IMR-90 (cell line): ENCODE results near the gene CORO7. TPM values are rescaled to one million over a fixed set of nuclear protein-coding genes. Genes with fewer than 3 reads are reported as not detected.

Experiments
- ATAC-seq: fragments of 200-7000 bp; cut with Tn5 transposase; 2 replicates; pipeline ENCODE4 v1.9.1; 2020; ENCODE audit warnings: low read depth, mild to moderate bottlenecking, moderate library complexity
- BruUV-seq: library from RNA; stranded (reverse); fragments of 400-500 nt; replicated peaks from 2 replicates; lab custom pipeline; 2021; lab: Mats Ljungman, UMichigan
- CTCF ChIA-PET: fragments of 300-600 bp; formaldehyde crosslinking; extraction: SDS; loops from one replicate; lab custom pipeline; 2021; ENCODE audit warnings: antibody characterized with exemption; lab: Yijun Ruan, JAX
- POLR2A ChIA-PET: fragments of 300-600 bp; sonication (Branson Sonifier 250); formaldehyde crosslinking; loops from one replicate; lab custom pipeline; 2022; ENCODE audit warnings: antibody characterized with exemption; ENCODE audit not compliant: unreplicated experiment; lab: Charles Lee
- DNase-seq: peaks from one replicate; pipeline ENCODE4 v3.0.0; 2013
- H2AFZ ChIP-seq: replicated peaks from 2 replicates; pipeline ENCODE3; 2013; ENCODE audit warnings: low read length, mild to moderate bottlenecking; ENCODE audit not compliant: poor library complexity
- H2AK5ac ChIP-seq: 2 replicates; pipeline ENCODE4 v1.6.1; 2013; ENCODE audit warnings: low read depth, low read length, inconsistent platforms
- H2AK9ac ChIP-seq: replicated peaks from 2 replicates; pipeline ENCODE3; 2013; ENCODE audit warnings: mild to moderate bottlenecking, low read depth, low read length, moderate library complexity; ENCODE audit not compliant: poor library complexity
- H2BK120ac ChIP-seq: 2 replicates; pipeline ENCODE4 v1.6.1; 2013; ENCODE audit warnings: low read depth, low read length, inconsistent platforms
- H2BK15ac ChIP-seq: 3 replicates; pipeline ENCODE4 v1.6.1; 2013; ENCODE audit warnings: low read depth, low read length, inconsistent platforms
- H2BK20ac ChIP-seq: 2 replicates; pipeline ENCODE4 v1.6.1; 2013; ENCODE audit warnings: low read depth, mild to moderate bottlenecking, inconsistent platforms, low read length, moderate library complexity
- H2BK5ac ChIP-seq: 2 replicates; pipeline ENCODE4 v1.6.1; 2013; ENCODE audit warnings: mild to moderate bottlenecking, low read depth, low read length, inconsistent platforms; ENCODE audit not compliant: poor library complexity, severe bottlenecking
- H3K14ac ChIP-seq: replicated peaks from 2 replicates; pipeline ENCODE4 v1.6.1; 2013; ENCODE audit warnings: low read depth, low read length, inconsistent platforms
- H3K18ac ChIP-seq: 2 replicates; pipeline ENCODE4 v1.6.1; 2013; ENCODE audit warnings: low read depth, low read length, control low read depth
- H3K23ac ChIP-seq: 2 replicates; pipeline ENCODE4 v1.6.1; 2013; ENCODE audit warnings: low read depth, low read length, inconsistent platforms
- H3K27ac ChIP-seq: 2 replicates; pipeline ENCODE4 v1.5.1; 2013; ENCODE audit warnings: mild to moderate bottlenecking, control low read depth, low read length; ENCODE audit not compliant: insufficient read depth
- H3K27me3 ChIP-seq: 2 replicates; pipeline ENCODE4 v1.6.1; 2013; ENCODE audit warnings: low read length; ENCODE audit not compliant: control insufficient read depth, insufficient read depth
- H3K36me3 ChIP-seq: 2 replicates; pipeline ENCODE4 v1.6.1; 2013; ENCODE audit warnings: low read length, mixed read lengths; ENCODE audit not compliant: control insufficient read depth, insufficient read depth
- H3K4ac ChIP-seq: 2 replicates; pipeline ENCODE4 v1.6.1; 2013; ENCODE audit warnings: low read depth, low read length, inconsistent platforms
- H3K4me1 ChIP-seq: 2 replicates; pipeline ENCODE4 v1.6.1; 2013; ENCODE audit warnings: low read length, mixed read lengths; ENCODE audit not compliant: control insufficient read depth, insufficient read depth
- H3K4me2 ChIP-seq: 2 replicates; pipeline ENCODE4 v1.6.1; 2013; ENCODE audit warnings: low read depth, mild to moderate bottlenecking, control low read depth, low read length, moderate library complexity
- H3K4me3 ChIP-seq: 2 replicates; pipeline ENCODE4 v1.5.1; 2013; ENCODE audit warnings: low read depth, mild to moderate bottlenecking, control low read depth, low read length, moderate library complexity; ENCODE audit not compliant: insufficient read depth
- H3K56ac ChIP-seq: 2 replicates; pipeline ENCODE4 v1.6.1; 2013; ENCODE audit warnings: low read length, inconsistent platforms; ENCODE audit not compliant: insufficient read depth; ENCODE audit errors: extremely low read depth
- H3K79me1 ChIP-seq, 2 experiments: 2 replicates each; pipeline ENCODE4 v1.6.1; 2013; ENCODE audit warnings: low read length in 2 of 2, inconsistent platforms in 1 of 2, low read depth in 1 of 2
- H3K9ac ChIP-seq: 2 replicates; pipeline ENCODE4 v1.6.1; 2013; ENCODE audit warnings: low read depth, low read length, control low read depth
- H3K9me1 ChIP-seq: 2 replicates; pipeline ENCODE4 v1.6.1; 2013; ENCODE audit warnings: low read length, inconsistent platforms; ENCODE audit not compliant: insufficient read depth
- H3K9me3 ChIP-seq: 2 replicates; pipeline ENCODE4 v1.6.1; 2013; ENCODE audit warnings: low read length; ENCODE audit not compliant: control insufficient read depth, insufficient read depth
- H4K20me1 ChIP-seq: 2 replicates; pipeline ENCODE4 v1.6.1; 2013; ENCODE audit warnings: low read length, inconsistent platforms; ENCODE audit not compliant: insufficient read depth
- H4K5ac ChIP-seq: 2 replicates; pipeline ENCODE4 v1.6.1; 2013; ENCODE audit warnings: mild to moderate bottlenecking, low read depth, low read length, control low read depth
- H4K8ac ChIP-seq, 2 experiments: 2 replicates each; pipeline ENCODE4 v1.6.1; 2013; ENCODE audit warnings: low read depth in 2 of 2, low read length in 2 of 2, control low read depth in 1 of 2, inconsistent platforms in 1 of 2
- H4K91ac ChIP-seq: 2 replicates; pipeline ENCODE4 v1.6.1; 2013; ENCODE audit warnings: low read depth, low read length, inconsistent platforms; ENCODE audit not compliant: insufficient read depth
- BHLHE40 ChIP-seq: fragments of 150-350 bp; IDR thresholded peaks from 2 replicates; pipeline ENCODE4 v1.6.1; 2016; ENCODE audit warnings: mild to moderate bottlenecking, low read depth, low read length
- CEBPB ChIP-seq: IDR thresholded peaks from 2 replicates; pipeline ENCODE4 v1.6.1; 2012; ENCODE audit warnings: low read depth, low read length, improper control_type of control experiment
- CHD1 ChIP-seq: IDR thresholded peaks from 2 replicates; pipeline ENCODE4 v1.6.1; 2012; ENCODE audit warnings: low read depth, low read length, improper control_type of control experiment
- ELK1 ChIP-seq: fragments of 150-350 bp; IDR thresholded peaks from 2 replicates; pipeline ENCODE4 v1.6.1; 2016; ENCODE audit warnings: low read depth, mild to moderate bottlenecking, low read length, moderate library complexity, borderline replicate concordance
- MAFK ChIP-seq: IDR thresholded peaks from 2 replicates; pipeline ENCODE4 v1.6.1; 2012; ENCODE audit warnings: low read depth, low read length, improper control_type of control experiment
- MAZ ChIP-seq: IDR thresholded peaks from 2 replicates; pipeline ENCODE4 v1.6.1; 2012; ENCODE audit warnings: low read depth, mild to moderate bottlenecking, low read length, improper control_type of control experiment, moderate library complexity, borderline replicate concordance
- MXI1 ChIP-seq: IDR thresholded peaks from 2 replicates; pipeline ENCODE4 v1.6.1; 2012; ENCODE audit warnings: low read depth, mild to moderate bottlenecking, low read length, moderate library complexity, borderline replicate concordance
- NFE2L2 ChIP-seq: fragments of 150-350 bp; IDR thresholded peaks from 2 replicates; pipeline ENCODE4 v1.6.1; 2016; ENCODE audit warnings: low read depth, mild to moderate bottlenecking, low read length
- POLR2A ChIP-seq: IDR thresholded peaks from 2 replicates; pipeline ENCODE4 v1.6.1; 2012; ENCODE audit warnings: mild to moderate bottlenecking, low read depth, low read length
- RAD21 ChIP-seq: IDR thresholded peaks from 2 replicates; pipeline ENCODE4 v1.6.1; 2012; ENCODE audit warnings: low read length, improper control_type of control experiment
- RFX5 ChIP-seq: IDR thresholded peaks from 2 replicates; pipeline ENCODE4 v1.8.0; 2012; ENCODE audit warnings: low read depth, mild to moderate bottlenecking, low read length, moderate library complexity
- WGBS, 2 experiments: methylation state at CpG; one replicate each; pipeline versions ENCODE4 v1.1.5 to v1.1.7; 2013; ENCODE audit warnings: missing lambda C conversion rate in 2 of 2; ENCODE audit not compliant: insufficient read length in 1 of 2; ENCODE audit errors: extremely low coverage in 2 of 2; 5-methylcytosine and 5-hydroxymethylcytosine counted together
- dilution Hi-C: fragments of 300-500 bp; cut with HindIII; formaldehyde crosslinking; loops from one replicate; pipeline ENCODE4 v1.14.3; 2018; ENCODE audit warnings: low sequenced_read_pairs; ENCODE audit not compliant: unreplicated experiment
- in situ Hi-C: fragments of 300-500 bp; cut with MboI; formaldehyde crosslinking; loops from 3 replicates; pipeline ENCODE4 v1.14.3; 2019; ENCODE audit warnings: low sequenced_read_pairs, inconsistent platforms, mixed read lengths
- intact Hi-C: fragments of 100-400 bp; cut with micrococcal nuclease; formaldehyde crosslinking; loops from 2 replicates; pipeline ENCODE4 v1.10.0; 2022
- polyA plus RNA-seq, 3 experiments: library from polyadenylated mRNA; depleted of rRNA; stranded (reverse); fragments of >200 nt; gene quantifications; 2 replicates each; pipeline ENCODE4 v1.2.3, GENCODE V29; 2012; ENCODE audit warnings: low replicate concordance in 1 of 3
- total RNA-seq: library from RNA; depleted of rRNA; stranded (reverse); fragments of >200 nt; gene quantifications from 2 replicates; pipeline ENCODE4 v1.2.3, GENCODE V29; 2012

CORO7 gene
- total and polyA plus RNA-seq, 2 of the 4 experiments (the other 2 are of a cell fraction), result 6.3 to 26.7 TPM

DNA sequence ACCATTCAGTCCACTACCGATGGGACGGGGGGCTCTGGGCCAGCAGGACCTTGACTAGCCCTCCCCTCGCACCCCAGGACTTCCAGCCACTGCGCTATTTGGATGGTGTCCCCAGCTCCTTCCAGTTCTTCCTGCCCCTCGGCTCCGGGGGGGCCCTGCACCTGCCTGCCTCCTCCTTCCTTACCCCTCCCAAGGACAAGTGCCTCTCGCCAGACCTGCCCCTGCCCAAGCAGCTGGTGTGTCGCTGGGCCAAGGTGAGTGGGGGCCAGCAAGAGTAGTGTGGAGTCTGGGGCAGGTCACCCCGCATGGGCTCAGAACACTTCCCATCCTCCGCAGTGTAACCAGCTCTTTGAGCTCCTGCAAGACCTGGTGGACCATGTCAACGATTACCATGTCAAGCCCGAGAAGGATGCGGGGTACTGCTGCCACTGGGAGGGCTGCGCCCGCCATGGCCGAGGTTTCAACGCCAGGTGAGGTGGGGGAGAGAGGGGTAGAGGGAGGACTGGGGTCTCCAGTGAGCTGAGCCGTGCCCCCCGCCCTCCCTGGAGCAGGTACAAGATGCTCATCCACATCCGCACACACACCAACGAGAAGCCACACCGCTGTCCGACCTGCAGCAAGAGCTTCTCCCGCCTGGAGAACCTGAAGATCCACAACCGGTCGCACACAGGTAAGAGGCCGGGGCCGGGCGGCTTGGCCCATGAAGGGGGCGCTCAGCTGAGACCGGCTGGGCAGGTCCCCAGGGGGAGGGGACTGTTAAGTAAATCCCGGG is 81.5 kb downstream of the CORO7 start:
- ATAC-seq, result no peak
- intact Hi-C loops (loop anchor here (5.0 kb wide), 1 partner anchor 218 kb away; the partner anchor contains the start of gene ADCY9), dilution Hi-C loops (no loop called here), in situ Hi-C loops (loop anchor here (5.0 to 10.0 kb wide), 2 partner anchors 133 to 350 kb away; no protein-coding TSS in a partner anchor)
- H3K14ac ChIP-seq, result no peak overlapping the region
- no peak overlapping the region for H3K9ac ChIP-seq
- POLR2A ChIA-PET, result no interaction called here
- H2BK5ac ChIP-seq, result no peak overlapping the region
- no peak for DNase-seq
- no peak overlapping the region for H2BK120ac ChIP-seq
- peaks cover 55% of the 10 kb centered on the region for H4K20me1 ChIP-seq
- H4K8ac ChIP-seq, result no peak overlapping the region
- CTCF ChIA-PET, result interaction anchor here (1.4 kb wide), 1 partner anchor 81 kb away, joined by 3 read pairs; no protein-coding TSS in a partner anchor
- no peak overlapping the region for H2BK20ac ChIP-seq
- no TSS peak for BruUV-seq
- no peak overlapping the region for H2AFZ ChIP-seq
- H3K56ac ChIP-seq, result no peak overlapping the region
- no peak overlapping the region for H4K91ac ChIP-seq
- no peak overlapping the region for H2BK15ac ChIP-seq
- H3K18ac ChIP-seq, result no peak overlapping the region
- no peak overlapping the region for H3K4me3 ChIP-seq
- H3K27ac ChIP-seq, result no peak overlapping the region
- H3K79me1 ChIP-seq, result peaks cover 5 to 63% of the 10 kb centered on the region in 2 experiments; a peak in 3 of 4 replicates
- H4K5ac ChIP-seq, result no peak overlapping the region
- WGBS, 2 experiments, result 90% methylated on average over 6 of the region's 32 CpGs; no CpG with 5 or more reads in 1 of the 2 experiments
- no peak overlapping the region for H2AK9ac ChIP-seq
- H3K4me2 ChIP-seq, result no peak overlapping the region
- no peak overlapping the region for H3K23ac ChIP-seq
- H3K4ac ChIP-seq, result no peak overlapping the region
- peaks cover 44% of the 10 kb centered on the region for H3K36me3 ChIP-seq
- no peaks in the 10 kb centered on the region; the same call in 1 of the 2 replicates for H3K9me1 ChIP-seq
- H2AK5ac ChIP-seq, result no peak overlapping the region
- no peaks in the 10 kb centered on the region for H3K9me3 ChIP-seq
- H3K4me1 ChIP-seq, result peaks cover 7% of the 10 kb centered on the region; the same call in 1 of the 2 replicates
- TF ChIP-seq MAZ (no peak), BHLHE40 (no peak), RAD21 (no peak), NFE2L2 (no peak), MXI1 (no peak), ELK1 (no peak), CHD1 (no peak), RFX5 (no peak), POLR2A (no peak), CEBPB (no peak), MAFK (no peak)
- no peaks in the 10 kb centered on the region for H3K27me3 ChIP-seq
